OCI-LY3 (cell line): ENCODE results near the gene SPINK8.

ENCODE experiments used
- CTCF ChIP-seq: fragments of 200-600, 300-600 bp; sonication (generic); IDR thresholded peaks from 2 replicates; pipeline ENCODE4 v1.5.1; 2014; ENCODE audit warnings: antibody characterized with exemption, low read length, low read depth
- EZH2phosphoT487 ChIP-seq: fragments of 200-600 bp; shearing (Covaris generic); IDR thresholded peaks from 2 replicates; pipeline ENCODE4 v1.6.1; 2018; ENCODE audit warnings: antibody characterized with exemption, mixed run types, low read depth

- TF ChIP-seq CTCF (no peak), EZH2phosphoT487 (no peak)
Observed at GRCh38 chr3:48306860-48307530, 26.5 kb downstream of the SPINK8 start.
